D721Med (cell line): ENCODE results near the gene LRSAM1.

ENCODE experiments used
- DNase-seq: peaks from one replicate; pipeline ENCODE4 v3.0.0; 2011; ENCODE audit warnings: low spot score; ENCODE audit not compliant: insufficient read length
- FAIRE-seq: peaks from 2 replicates; lab custom pipeline; 2011; peaks lifted over from hg19 to GRCh38; lab: Jason Lieb, UNC
- TF ChIP-seq, protein P1 (sequence below): IDR thresholded peaks from 2 replicates; pipeline ENCODE4 v1.5.1; 2012; ENCODE audit warnings: mild to moderate bottlenecking, control low read depth; ENCODE audit not compliant: insufficient read depth; ENCODE audit errors: missing control alignments

Gene LRSAM1

GRCh38 chr9:127428348-127428747 lies 23.0 kb upstream of the LRSAM1 start:
- TF ChIP-seq, protein P1, sequence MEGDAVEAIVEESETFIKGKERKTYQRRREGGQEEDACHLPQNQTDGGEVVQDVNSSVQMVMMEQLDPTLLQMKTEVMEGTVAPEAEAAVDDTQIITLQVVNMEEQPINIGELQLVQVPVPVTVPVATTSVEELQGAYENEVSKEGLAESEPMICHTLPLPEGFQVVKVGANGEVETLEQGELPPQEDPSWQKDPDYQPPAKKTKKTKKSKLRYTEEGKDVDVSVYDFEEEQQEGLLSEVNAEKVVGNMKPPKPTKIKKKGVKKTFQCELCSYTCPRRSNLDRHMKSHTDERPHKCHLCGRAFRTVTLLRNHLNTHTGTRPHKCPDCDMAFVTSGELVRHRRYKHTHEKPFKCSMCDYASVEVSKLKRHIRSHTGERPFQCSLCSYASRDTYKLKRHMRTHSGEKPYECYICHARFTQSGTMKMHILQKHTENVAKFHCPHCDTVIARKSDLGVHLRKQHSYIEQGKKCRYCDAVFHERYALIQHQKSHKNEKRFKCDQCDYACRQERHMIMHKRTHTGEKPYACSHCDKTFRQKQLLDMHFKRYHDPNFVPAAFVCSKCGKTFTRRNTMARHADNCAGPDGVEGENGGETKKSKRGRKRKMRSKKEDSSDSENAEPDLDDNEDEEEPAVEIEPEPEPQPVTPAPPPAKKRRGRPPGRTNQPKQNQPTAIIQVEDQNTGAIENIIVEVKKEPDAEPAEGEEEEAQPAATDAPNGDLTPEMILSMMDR, result no peak
- no peak for FAIRE-seq

GRCh38 chr9:127430415-127430814 lies 20.9 kb upstream of the LRSAM1 start:
- no peak for FAIRE-seq
- TF ChIP-seq, protein P1, result no peak
- DNase-seq, result no peak

More at GRCh38 chr9:127428348-127428747, 23.0 kb upstream of the LRSAM1 start:
- DNase-seq, result no peak

DNA sequence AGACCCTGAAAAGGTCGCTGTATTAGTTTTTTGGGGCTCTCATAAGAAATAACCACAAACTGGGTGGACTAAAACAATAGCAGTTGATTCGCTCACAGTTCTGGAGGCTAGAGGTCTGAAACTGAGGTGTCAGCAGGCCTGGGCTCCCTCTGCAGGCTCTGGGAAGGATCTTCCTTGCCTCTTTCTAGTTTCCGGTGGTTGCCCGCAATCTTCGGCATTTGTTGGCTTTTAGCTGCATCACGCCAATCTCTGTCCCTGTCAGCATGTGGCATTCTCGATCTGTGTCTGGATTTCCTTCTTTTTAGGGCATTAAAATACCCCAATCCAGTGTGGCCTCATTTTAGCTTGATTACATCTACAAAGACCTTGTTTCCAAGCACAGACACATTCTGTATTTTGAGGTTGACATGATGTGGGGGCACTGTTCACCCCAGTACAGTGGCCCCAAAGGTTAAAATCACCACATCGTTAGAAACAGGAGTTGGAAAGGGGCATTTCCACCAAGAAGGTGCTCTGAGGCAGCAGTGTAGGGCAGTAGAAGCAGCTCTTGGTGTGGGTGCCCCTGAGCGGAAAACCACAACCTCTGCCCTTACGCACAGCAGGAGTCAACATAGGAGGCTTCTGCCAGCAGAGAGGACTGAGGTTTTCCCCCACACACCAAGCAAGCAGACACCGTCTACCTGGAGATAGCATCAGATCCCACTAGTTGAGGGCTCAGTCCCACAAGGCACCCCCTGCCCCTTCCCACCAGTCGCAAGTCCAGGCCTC lies 13.6 kb upstream of the LRSAM1 start:
- FAIRE-seq, result no peak

GRCh38 chr9:127438394-127438793 lies 12.9 kb upstream of the LRSAM1 start:
- DNase-seq (no peak), FAIRE-seq (no peak)
- TF ChIP-seq, protein P1, result no peak

More for the DNA sequence above, 13.6 kb upstream of the LRSAM1 start:
- DNase-seq, result no peak
- TF ChIP-seq, protein P1, result no peak

DNA sequence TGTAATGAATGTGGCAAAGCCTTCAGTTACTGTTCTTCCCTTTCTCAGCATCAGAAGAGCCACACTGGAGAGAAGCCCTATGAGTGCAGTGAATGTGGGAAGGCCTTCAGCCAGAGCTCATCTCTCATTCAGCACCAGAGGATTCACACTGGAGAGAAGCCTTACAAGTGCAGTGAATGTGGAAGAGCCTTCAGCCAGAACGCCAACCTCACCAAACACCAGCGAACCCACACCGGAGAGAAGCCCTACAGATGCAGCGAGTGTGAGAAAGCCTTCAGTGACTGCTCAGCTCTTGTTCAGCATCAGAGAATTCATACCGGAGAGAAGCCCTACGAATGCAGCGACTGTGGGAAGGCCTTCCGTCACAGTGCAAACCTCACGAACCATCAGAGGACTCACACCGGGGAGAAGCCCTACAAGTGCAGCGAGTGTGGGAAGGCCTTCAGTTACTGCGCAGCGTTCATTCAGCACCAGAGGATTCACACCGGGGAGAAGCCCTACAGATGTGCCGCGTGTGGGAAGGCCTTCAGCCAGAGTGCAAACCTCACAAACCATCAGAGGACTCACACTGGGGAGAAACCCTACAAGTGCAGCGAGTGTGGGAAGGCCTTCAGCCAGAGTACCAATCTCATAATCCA lies 6.9 kb upstream of the LRSAM1 start:
- DNase-seq, result no peak
- FAIRE-seq, result no peak

DNA sequence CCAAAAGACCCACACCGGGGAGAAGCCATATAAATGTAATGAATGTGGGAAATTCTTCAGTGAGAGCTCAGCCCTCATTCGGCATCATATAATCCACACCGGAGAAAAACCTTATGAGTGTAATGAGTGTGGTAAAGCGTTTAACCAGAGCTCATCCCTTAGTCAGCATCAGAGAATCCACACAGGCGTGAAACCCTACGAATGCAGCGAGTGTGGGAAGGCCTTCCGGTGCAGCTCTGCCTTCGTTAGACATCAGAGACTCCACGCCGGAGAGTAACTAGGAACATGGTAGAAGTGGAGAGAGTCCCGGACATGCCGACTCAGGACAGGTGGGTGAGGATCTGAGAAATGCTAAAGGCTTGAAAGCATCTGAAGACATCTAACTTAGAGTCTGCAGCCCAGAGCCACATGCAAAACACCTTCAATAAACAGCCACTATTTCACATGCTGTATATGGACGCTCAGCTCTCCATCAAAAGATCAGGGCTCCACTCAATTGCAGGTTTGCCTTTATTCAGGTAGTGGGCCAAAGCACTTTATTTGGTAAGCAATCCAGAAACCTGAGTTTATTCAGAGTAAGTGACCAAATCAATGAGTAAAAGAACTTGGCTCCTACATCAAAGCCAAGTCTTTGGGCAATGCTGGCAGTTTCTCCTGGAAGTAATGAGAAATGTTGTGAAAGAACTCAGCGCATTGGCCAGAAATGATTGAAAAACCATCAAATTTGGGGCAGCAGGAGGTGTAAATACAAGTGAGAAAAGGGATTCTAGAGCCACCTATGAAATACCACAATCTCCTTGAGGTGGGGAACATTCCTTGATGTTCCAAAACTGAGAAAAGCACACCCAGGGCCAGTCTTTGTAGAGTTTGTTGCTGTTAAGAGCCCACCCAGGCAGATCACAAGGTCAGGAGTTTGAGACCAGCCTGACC lies 6.1 kb upstream of the LRSAM1 start:
- FAIRE-seq (no peak), DNase-seq (no peak)
- TF ChIP-seq, protein P1, result no peak

More for the DNA sequence above, 6.9 kb upstream of the LRSAM1 start:
- TF ChIP-seq, protein P1, result no peak
